ENCODE results near the gene TRIM77.
"Not testable (repeated sequence)": the region's sequence is repeated elsewhere in the genome, so short reads cannot be mapped to it uniquely, and the experiment has no call there.

The TRIM77 gene

GRCh38 chr11:89675383-89675782, 34.7 kb upstream of the TRIM77 start:
- not testable (repeated sequence) for H4K20me1 ChIP-seq (ENCODE audit: insufficient read depth, low read length); H3K4me3 ChIP-seq (ENCODE audit: low read length); H3K9ac ChIP-seq (ENCODE audit: low read length); H3K4me2 ChIP-seq (ENCODE audit: low read length); H3K79me2 ChIP-seq (ENCODE audit: low read length); H3K27ac ChIP-seq (ENCODE audit: low read length); H2AFZ ChIP-seq (ENCODE audit: low read depth, low read length); H3K27me3 ChIP-seq (ENCODE audit: low read depth, low read length); H3K9me3 ChIP-seq (ENCODE audit: insufficient read depth, low read length); H3K36me3 ChIP-seq (replicated peaks; ENCODE audit: low read depth, low read length)
- peaks cover 12% of the 10 kb centered on the region for H3K4me1 ChIP-seq (ENCODE audit: low read length)
- peak; percentile 63 for TF ChIP-seq CTCF (IDR thresholded peaks at IDR 0.05; ENCODE audit: low read depth, low read length)

- H3K9me3 ChIP-seq (ENCODE audit: insufficient read depth, low read length); H3K36me3 ChIP-seq (replicated peaks; ENCODE audit: low read depth, low read length); H3K27ac ChIP-seq (ENCODE audit: low read length); H4K20me1 ChIP-seq (ENCODE audit: insufficient read depth, low read length); H3K9ac ChIP-seq (ENCODE audit: low read length); H3K27me3 ChIP-seq (ENCODE audit: low read depth, low read length); H2AFZ ChIP-seq (ENCODE audit: low read depth, low read length); H3K4me3 ChIP-seq (ENCODE audit: low read length); H3K79me2 ChIP-seq (ENCODE audit: low read length): not testable (repeated sequence)
- peaks cover 12% of the 10 kb centered on the region for H3K4me1 ChIP-seq (ENCODE audit: low read length)
- peak overlapping the region; percentile 53 for H3K4me2 ChIP-seq (ENCODE audit: low read length)
These were observed 34.2 kb upstream of the TRIM77 start for GRCh38 chr11:89675948-89676347.

GRCh38 chr11:89707080-89707479, 3.0 kb upstream of the TRIM77 start:
- H4K20me1 ChIP-seq (ENCODE audit: insufficient read depth, low read length); H3K79me2 ChIP-seq (ENCODE audit: low read length); H3K27ac ChIP-seq (ENCODE audit: low read length); H3K9ac ChIP-seq (ENCODE audit: low read length); H3K36me3 ChIP-seq (replicated peaks; ENCODE audit: low read depth, low read length); H3K9me3 ChIP-seq (ENCODE audit: insufficient read depth, low read length); H3K4me3 ChIP-seq (ENCODE audit: low read length); H3K4me1 ChIP-seq (ENCODE audit: low read length); H3K4me2 ChIP-seq (ENCODE audit: low read length); H3K27me3 ChIP-seq (ENCODE audit: low read depth, low read length); H2AFZ ChIP-seq (ENCODE audit: low read depth, low read length): not testable (repeated sequence)

- not testable (repeated sequence) for H2AFZ ChIP-seq (ENCODE audit: low read depth, low read length); H3K4me2 ChIP-seq (ENCODE audit: low read length); H3K27ac ChIP-seq (ENCODE audit: low read length); H3K4me1 ChIP-seq (ENCODE audit: low read length); H3K36me3 ChIP-seq (replicated peaks; ENCODE audit: low read depth, low read length); H3K4me3 ChIP-seq (ENCODE audit: low read length); H3K9ac ChIP-seq (ENCODE audit: low read length); H3K79me2 ChIP-seq (ENCODE audit: low read length); H4K20me1 ChIP-seq (ENCODE audit: insufficient read depth, low read length); H3K9me3 ChIP-seq (ENCODE audit: insufficient read depth, low read length); H3K27me3 ChIP-seq (ENCODE audit: low read depth, low read length)
These were observed 14.9 kb downstream of the TRIM77 start for GRCh38 chr11:89724866-89725498.

- not testable (repeated sequence) for H3K27ac ChIP-seq (ENCODE audit: low read length); H2AFZ ChIP-seq (ENCODE audit: low read depth, low read length); H3K27me3 ChIP-seq (ENCODE audit: low read depth, low read length); H3K79me2 ChIP-seq (ENCODE audit: low read length); H3K4me1 ChIP-seq (ENCODE audit: low read length); H3K36me3 ChIP-seq (replicated peaks; ENCODE audit: low read depth, low read length); H3K4me2 ChIP-seq (ENCODE audit: low read length); H3K9ac ChIP-seq (ENCODE audit: low read length); H3K4me3 ChIP-seq (ENCODE audit: low read length); H4K20me1 ChIP-seq (ENCODE audit: insufficient read depth, low read length); H3K9me3 ChIP-seq (ENCODE audit: insufficient read depth, low read length)
These were observed 20.1 kb downstream of the TRIM77 start for GRCh38 chr11:89730215-89730614.

GRCh38 chr11:89736566-89736965, 26.5 kb downstream of the TRIM77 start:
- Histone ChIP-seq H3K4me2 (ENCODE audit: low read length) (no peak overlapping the region), H3K27ac (ENCODE audit: low read length) (no peak overlapping the region), H3K4me1 (ENCODE audit: low read length) (no peaks in the 10 kb centered on the region), H3K9me3 (ENCODE audit: insufficient read depth, low read length) (no peaks in the 10 kb centered on the region), H3K9ac (ENCODE audit: low read length) (no peak overlapping the region), H3K36me3 (replicated peaks; ENCODE audit: low read depth, low read length) (no peaks in the 10 kb centered on the region), H3K4me3 (ENCODE audit: low read length) (no peak overlapping the region), H4K20me1 (ENCODE audit: insufficient read depth, low read length) (no peaks in the 10 kb centered on the region), H3K79me2 (ENCODE audit: low read length) (no peaks in the 10 kb centered on the region), H2AFZ (ENCODE audit: low read depth, low read length) (no peak overlapping the region), H3K27me3 (ENCODE audit: low read depth, low read length) (no peaks in the 10 kb centered on the region)
- TF ChIP-seq EZH2phosphoT487 (IDR thresholded peaks at IDR 0.05; ENCODE audit: low read depth) (no peak), CTCF (IDR thresholded peaks at IDR 0.05; ENCODE audit: low read depth, low read length) (no peak)
